22Rv1 (cell line): ENCODE data around the gene RSPH1.

Experiments
- ZFX ChIP-seq: fragments of 450-650 bp; IDR thresholded peaks from 2 replicates; pipeline ENCODE4 v1.6.1; 2017; ENCODE audit warnings: antibody characterized with exemption, borderline replicate concordance
- TF ChIP-seq, protein P1 (sequence below): fragments of 450-650 bp; IDR thresholded peaks from 2 replicates; pipeline ENCODE4 v1.5.1; 2017; ENCODE audit warnings: mild to moderate bottlenecking

DNA sequence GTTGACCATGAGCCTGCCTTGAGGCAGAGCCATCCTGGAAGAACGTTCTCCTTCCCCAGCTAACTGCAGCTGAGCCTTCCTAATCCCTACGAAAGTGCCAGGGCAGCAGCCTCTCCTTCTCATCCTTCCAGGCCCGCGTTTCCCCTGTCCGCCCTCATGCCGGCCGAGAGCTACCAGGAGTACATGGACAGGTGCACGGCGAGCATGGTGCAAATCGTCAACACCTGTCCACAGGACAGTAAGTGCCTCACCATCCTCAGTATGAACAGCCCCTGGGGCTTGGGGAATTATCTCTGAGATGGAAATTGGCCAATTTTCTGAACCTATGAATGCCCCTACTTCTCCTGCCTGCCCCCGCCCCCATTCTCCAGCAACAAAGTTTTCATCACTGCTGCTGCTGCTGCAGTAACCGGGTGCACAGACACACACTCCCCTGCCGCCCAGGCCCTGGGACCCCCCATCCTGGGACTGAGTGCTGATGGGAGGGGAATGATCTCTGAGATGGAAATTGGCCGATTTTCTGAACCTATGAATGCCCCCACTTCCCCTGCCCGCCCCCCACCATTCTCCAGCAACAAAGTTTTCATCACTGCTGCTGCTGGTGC lies 52.7 kb downstream of the RSPH1 start:
- TF ChIP-seq, protein P1, sequence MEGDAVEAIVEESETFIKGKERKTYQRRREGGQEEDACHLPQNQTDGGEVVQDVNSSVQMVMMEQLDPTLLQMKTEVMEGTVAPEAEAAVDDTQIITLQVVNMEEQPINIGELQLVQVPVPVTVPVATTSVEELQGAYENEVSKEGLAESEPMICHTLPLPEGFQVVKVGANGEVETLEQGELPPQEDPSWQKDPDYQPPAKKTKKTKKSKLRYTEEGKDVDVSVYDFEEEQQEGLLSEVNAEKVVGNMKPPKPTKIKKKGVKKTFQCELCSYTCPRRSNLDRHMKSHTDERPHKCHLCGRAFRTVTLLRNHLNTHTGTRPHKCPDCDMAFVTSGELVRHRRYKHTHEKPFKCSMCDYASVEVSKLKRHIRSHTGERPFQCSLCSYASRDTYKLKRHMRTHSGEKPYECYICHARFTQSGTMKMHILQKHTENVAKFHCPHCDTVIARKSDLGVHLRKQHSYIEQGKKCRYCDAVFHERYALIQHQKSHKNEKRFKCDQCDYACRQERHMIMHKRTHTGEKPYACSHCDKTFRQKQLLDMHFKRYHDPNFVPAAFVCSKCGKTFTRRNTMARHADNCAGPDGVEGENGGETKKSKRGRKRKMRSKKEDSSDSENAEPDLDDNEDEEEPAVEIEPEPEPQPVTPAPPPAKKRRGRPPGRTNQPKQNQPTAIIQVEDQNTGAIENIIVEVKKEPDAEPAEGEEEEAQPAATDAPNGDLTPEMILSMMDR, result no peak
- TF ChIP-seq ZFX, result no peak
